ENCODE data around the gene RANBP2. TPM values are rescaled to one million over a fixed set of nuclear protein-coding genes. Genes with fewer than 3 reads are reported as not detected.
A peak's percentile ranks its signal among the peaks of the same experiment; 100 is the strongest.
"Not testable (repeated sequence)": the region's sequence is repeated elsewhere in the genome, so short reads cannot be mapped to it uniquely, and the experiment has no call there.

The RANBP2 gene
- total and polyA plus RNA-seq, 9 donors: 18.9 to 45.8 (median 34.1) TPM

GRCh38 chr2:108767859-108768258 is 48.6 kb downstream of the RANBP2 start:
- H3K4me1 ChIP-seq (ENCODE audit: control insufficient read depth, insufficient read depth, low read length); H3K4me3 ChIP-seq (ENCODE audit: low read length); H3K9me3 ChIP-seq (replicated peaks; ENCODE audit: control insufficient read depth, low read depth, low read length); H3K27ac ChIP-seq (ENCODE audit: low read length); H3K27me3 ChIP-seq (ENCODE audit: control insufficient read depth, insufficient read depth, low read length); DNase-seq: not testable (repeated sequence)
- WGBS (ENCODE audit: insufficient coverage): 100% methylated on average over 1 of the region's 2 CpGs
- peaks cover 28% of the 10 kb centered on the region for H3K36me3 ChIP-seq (ENCODE audit: control insufficient read depth, insufficient read depth, low read length)

DNA sequence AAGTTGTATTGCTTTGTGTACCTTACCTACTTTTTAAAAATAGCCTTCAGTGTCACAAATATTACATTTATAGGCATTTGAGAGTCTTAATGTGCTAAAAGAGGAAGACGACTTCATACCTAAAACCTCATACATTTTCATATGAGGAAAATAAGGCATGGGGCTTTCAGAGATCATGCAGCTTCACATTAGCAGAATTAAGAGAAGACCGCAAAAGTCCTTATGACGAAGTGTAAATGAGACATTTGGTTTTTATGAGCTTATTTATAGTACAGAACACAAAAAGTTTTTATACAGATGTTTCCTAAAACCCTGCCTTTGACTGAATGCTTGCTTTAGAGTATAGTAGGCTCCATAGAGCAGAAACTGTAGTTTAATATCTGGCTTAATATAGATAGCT is 57.2 kb downstream of the RANBP2 start:
- no CpG with 5 or more reads among the region's 3 CpGs for WGBS (ENCODE audit: insufficient coverage)
- no peaks in the 10 kb centered on the region for H3K9me3 ChIP-seq (replicated peaks; ENCODE audit: control insufficient read depth, low read depth, low read length)
- no peak overlapping the region for H3K27ac ChIP-seq (ENCODE audit: low read length)
- no peaks in the 10 kb centered on the region for H3K4me1 ChIP-seq (ENCODE audit: control insufficient read depth, insufficient read depth, low read length)
- H3K36me3 ChIP-seq (ENCODE audit: control insufficient read depth, insufficient read depth, low read length): peaks cover 9% of the 10 kb centered on the region
- DNase-seq: no peak
- H3K4me3 ChIP-seq (ENCODE audit: low read length): no peak overlapping the region
- no peaks in the 10 kb centered on the region for H3K27me3 ChIP-seq (ENCODE audit: control insufficient read depth, insufficient read depth, low read length)

GRCh38 chr2:108778857-108779256 is 59.6 kb downstream of the RANBP2 start:
- Histone ChIP-seq H3K27me3 (ENCODE audit: control insufficient read depth, insufficient read depth, low read length) (no peaks in the 10 kb centered on the region), H3K36me3 (ENCODE audit: control insufficient read depth, insufficient read depth, low read length) (peaks cover 18% of the 10 kb centered on the region), H3K4me1 (ENCODE audit: control insufficient read depth, insufficient read depth, low read length) (no peaks in the 10 kb centered on the region), H3K4me3 (ENCODE audit: low read length) (no peak overlapping the region), H3K27ac (ENCODE audit: low read length) (no peak overlapping the region), H3K9me3 (replicated peaks; ENCODE audit: control insufficient read depth, low read depth, low read length) (no peaks in the 10 kb centered on the region)
- WGBS (ENCODE audit: insufficient coverage): 95% methylated on average over 2 of the region's 2 CpGs
- DNase-seq: no peak

DNA sequence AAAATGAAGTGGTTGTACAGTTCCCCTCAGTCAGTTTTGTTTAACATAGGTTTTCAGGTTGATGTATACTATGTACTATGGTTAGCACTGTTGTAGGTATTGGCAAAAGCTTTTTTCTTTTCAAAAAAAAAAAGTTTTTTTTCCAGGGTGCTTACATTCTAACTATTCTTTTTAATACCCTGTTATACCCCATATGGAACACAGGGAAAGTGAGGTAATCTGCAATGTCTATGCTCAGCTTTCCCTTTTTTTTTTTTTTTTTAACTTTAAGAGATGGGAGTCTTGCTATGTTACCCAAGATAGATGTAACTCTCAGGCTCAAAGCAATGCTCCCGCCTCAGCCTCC is 66.7 kb downstream of the RANBP2 start:
- DNase-seq: no peak
- Histone ChIP-seq H3K36me3 (ENCODE audit: control insufficient read depth, insufficient read depth, low read length) (peaks cover 10% of the 10 kb centered on the region), H3K4me3 (ENCODE audit: low read length) (peak overlapping the region; percentile 79), H3K4me1 (ENCODE audit: control insufficient read depth, insufficient read depth, low read length) (no peaks in the 10 kb centered on the region), H3K27ac (ENCODE audit: low read length) (peak overlapping the region; percentile 88), H3K27me3 (ENCODE audit: control insufficient read depth, insufficient read depth, low read length) (no peaks in the 10 kb centered on the region), H3K9me3 (replicated peaks; ENCODE audit: control insufficient read depth, low read depth, low read length) (no peaks in the 10 kb centered on the region)
- WGBS (ENCODE audit: insufficient coverage): 0% methylated on average over 1 of the region's 1 CpG

- Histone ChIP-seq H3K9me3 (replicated peaks; ENCODE audit: control insufficient read depth, low read depth, low read length) (no peaks in the 10 kb centered on the region), H3K27ac (ENCODE audit: low read length) (peak within 1 kb of the TSS; percentile 88), H3K36me3 (ENCODE audit: control insufficient read depth, insufficient read depth, low read length) (peaks cover 10% of the 10 kb centered on the region), H3K4me3 (ENCODE audit: low read length) (peak within 1 kb of the TSS; percentile 79), H3K27me3 (ENCODE audit: control insufficient read depth, insufficient read depth, low read length) (no peaks in the 10 kb centered on the region), H3K4me1 (ENCODE audit: control insufficient read depth, insufficient read depth, low read length) (no peaks in the 10 kb centered on the region)
- DNase-seq: peak; percentile 92
- under 1% methylated on average over 76 of the region's 78 CpGs for WGBS (ENCODE audit: insufficient coverage)
Measured at GRCh38 chr2:108786354-108787215, 67.3 kb downstream of the RANBP2 start, which contains the start of gene CCDC138. TSS of gene CCDC138 (plus strand) at chr2:108786771. CDS start at chr2:108786823, 52 bp downstream.

DNA sequence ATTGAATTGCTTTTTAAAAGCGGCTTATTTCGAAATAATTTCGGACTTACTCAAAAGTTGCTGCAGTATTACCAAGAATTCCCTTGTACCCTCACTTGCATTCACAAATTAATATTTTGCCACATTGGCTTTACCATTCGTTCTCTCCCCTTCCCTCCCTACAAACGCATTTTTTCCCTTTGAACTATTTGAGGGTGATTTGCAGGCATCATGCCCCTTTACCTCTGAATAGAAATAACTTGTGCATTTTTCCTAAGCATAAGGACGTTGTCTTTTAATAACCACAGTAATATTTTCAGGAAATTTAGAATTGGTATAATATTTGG is 67.9 kb downstream of the RANBP2 start:
- no peak for DNase-seq
- Histone ChIP-seq H3K4me1 (ENCODE audit: control insufficient read depth, insufficient read depth, low read length) (no peaks in the 10 kb centered on the region), H3K4me3 (ENCODE audit: low read length) (peak overlapping the region; percentile 79), H3K27ac (ENCODE audit: low read length) (peak overlapping the region; percentile 16), H3K27me3 (ENCODE audit: control insufficient read depth, insufficient read depth, low read length) (no peaks in the 10 kb centered on the region), H3K9me3 (replicated peaks; ENCODE audit: control insufficient read depth, low read depth, low read length) (no peaks in the 10 kb centered on the region), H3K36me3 (ENCODE audit: control insufficient read depth, insufficient read depth, low read length) (peaks cover 13% of the 10 kb centered on the region)
- 0% methylated on average over 3 of the region's 6 CpGs for WGBS (ENCODE audit: insufficient coverage)

DNA sequence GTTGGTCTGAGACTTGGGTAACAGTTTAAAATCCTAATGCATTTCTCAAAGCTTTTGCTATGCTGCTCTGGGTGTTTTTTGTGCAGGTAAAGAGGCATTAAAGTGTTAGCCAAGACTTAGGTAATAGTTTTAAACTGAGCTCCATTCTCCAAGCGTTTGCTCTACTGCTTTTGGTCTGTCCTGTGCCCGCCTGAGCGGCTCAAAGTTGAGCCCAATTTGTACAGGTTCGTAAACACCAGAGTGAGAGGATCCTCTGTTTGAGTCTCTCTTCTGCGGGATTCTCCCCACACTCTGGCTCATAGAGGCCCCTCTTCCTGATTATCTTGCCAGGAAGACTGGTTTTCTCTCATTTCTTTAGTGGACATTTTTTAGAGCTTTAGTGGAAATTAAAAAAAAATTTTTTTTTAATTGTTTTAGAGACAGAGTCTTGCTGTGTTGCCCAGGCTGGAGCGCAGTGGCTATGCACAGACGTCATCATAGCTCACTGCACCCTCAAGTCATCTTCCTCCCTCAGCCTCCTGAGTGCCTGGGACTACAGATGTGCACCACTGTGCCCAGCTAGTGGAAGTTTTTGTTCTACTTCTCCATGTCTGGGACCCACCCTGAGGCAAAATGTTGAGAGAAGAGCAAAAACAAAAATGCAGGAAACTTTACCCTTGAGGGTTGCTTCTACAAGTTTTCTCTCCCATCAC is 83.9 kb downstream of the RANBP2 start:
- Histone ChIP-seq H3K36me3 (ENCODE audit: control insufficient read depth, insufficient read depth, low read length) (peaks cover 3% of the 10 kb centered on the region), H3K27me3 (ENCODE audit: control insufficient read depth, insufficient read depth, low read length) (no peaks in the 10 kb centered on the region), H3K4me1 (ENCODE audit: control insufficient read depth, insufficient read depth, low read length) (no peaks in the 10 kb centered on the region), H3K27ac (ENCODE audit: low read length) (no peak overlapping the region), H3K4me3 (ENCODE audit: low read length) (no peak overlapping the region), H3K9me3 (replicated peaks; ENCODE audit: control insufficient read depth, low read depth, low read length) (no peaks in the 10 kb centered on the region)
- 92% methylated on average over 5 of the region's 7 CpGs for WGBS (ENCODE audit: insufficient coverage)
- DNase-seq: no peak

- Histone ChIP-seq H3K36me3 (ENCODE audit: control insufficient read depth, insufficient read depth, low read length) (peaks cover 5% of the 10 kb centered on the region), H3K4me3 (ENCODE audit: low read length) (no peak overlapping the region), H3K9me3 (replicated peaks; ENCODE audit: control insufficient read depth, low read depth, low read length) (peaks cover 7% of the 10 kb centered on the region), H3K27ac (ENCODE audit: low read length) (no peak overlapping the region), H3K4me1 (ENCODE audit: control insufficient read depth, insufficient read depth, low read length) (no peaks in the 10 kb centered on the region), H3K27me3 (ENCODE audit: control insufficient read depth, insufficient read depth, low read length) (no peaks in the 10 kb centered on the region)
- no peak for DNase-seq
- no CpG with 5 or more reads among the region's 1 CpG for WGBS (ENCODE audit: insufficient coverage)
Measured at GRCh38 chr2:108805032-108805431, 85.8 kb downstream of the RANBP2 start.

DNA sequence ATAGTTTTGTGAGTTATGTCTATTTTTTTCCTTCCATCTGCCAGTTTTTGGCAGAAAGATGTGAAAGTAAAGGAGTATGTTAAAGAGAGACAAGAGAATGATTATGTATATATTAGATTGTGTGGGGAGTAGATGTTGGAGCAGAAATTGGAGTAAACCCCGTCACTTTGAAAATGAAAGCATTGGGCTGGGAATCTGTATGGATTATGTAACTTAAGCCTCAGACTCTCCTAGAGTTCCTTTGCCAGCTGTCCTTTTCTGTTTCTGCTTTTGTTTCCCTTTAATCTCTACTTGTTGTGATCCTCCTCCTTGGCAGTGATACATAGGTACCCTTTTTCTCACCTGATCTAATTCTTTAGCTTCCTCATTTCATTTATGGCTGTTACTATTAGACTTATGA is 86.5 kb downstream of the RANBP2 start:
- no CpG with 5 or more reads among the region's 1 CpG for WGBS (ENCODE audit: insufficient coverage)
- Histone ChIP-seq H3K36me3 (ENCODE audit: control insufficient read depth, insufficient read depth, low read length) (peaks cover 5% of the 10 kb centered on the region), H3K27ac (ENCODE audit: low read length) (no peak overlapping the region), H3K4me3 (ENCODE audit: low read length) (no peak overlapping the region), H3K27me3 (ENCODE audit: control insufficient read depth, insufficient read depth, low read length) (no peaks in the 10 kb centered on the region), H3K9me3 (replicated peaks; ENCODE audit: control insufficient read depth, low read depth, low read length) (peaks cover 7% of the 10 kb centered on the region), H3K4me1 (ENCODE audit: control insufficient read depth, insufficient read depth, low read length) (no peaks in the 10 kb centered on the region)
- no peak for DNase-seq

DNA sequence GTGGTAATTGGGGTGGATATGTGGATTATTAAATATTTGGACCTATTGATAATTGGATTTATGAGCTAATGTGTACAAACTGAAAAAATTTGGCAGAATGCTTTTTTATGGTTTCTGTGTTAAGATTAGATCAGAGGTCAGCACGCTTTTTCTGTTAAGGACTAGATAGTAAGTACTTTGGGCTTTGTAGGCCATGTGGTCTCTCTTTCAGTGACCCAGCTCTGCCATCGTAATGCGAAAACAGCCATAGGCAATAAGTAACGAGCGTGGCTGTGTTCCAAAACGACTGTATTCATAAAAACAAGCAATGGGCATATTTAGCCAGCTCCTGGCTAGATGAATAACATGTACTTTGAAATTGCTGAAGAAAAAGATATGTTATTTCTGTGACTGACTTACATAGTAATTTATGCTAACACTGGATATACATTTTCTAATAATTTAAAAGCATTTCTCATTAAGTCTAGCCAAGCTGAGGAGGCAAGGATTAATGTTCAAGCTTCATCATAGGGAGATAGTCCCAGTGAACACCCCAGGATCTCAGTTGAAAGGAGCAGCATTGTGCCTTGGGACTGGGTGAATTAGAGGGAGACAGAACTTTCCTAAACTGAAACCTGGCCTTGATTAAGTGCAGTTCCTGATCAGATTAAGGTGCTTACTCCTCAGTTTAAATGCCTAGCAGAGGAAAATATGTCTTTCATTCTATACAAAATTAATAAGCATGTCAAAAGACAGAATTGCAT is 87.3 kb downstream of the RANBP2 start:
- Histone ChIP-seq H3K36me3 (ENCODE audit: control insufficient read depth, insufficient read depth, low read length) (peaks cover 5% of the 10 kb centered on the region), H3K4me3 (ENCODE audit: low read length) (no peak overlapping the region), H3K27ac (ENCODE audit: low read length) (no peak overlapping the region), H3K27me3 (ENCODE audit: control insufficient read depth, insufficient read depth, low read length) (no peaks in the 10 kb centered on the region), H3K4me1 (ENCODE audit: control insufficient read depth, insufficient read depth, low read length) (no peaks in the 10 kb centered on the region), H3K9me3 (replicated peaks; ENCODE audit: control insufficient read depth, low read depth, low read length) (peaks cover 7% of the 10 kb centered on the region)
- DNase-seq: no peak
- 94% methylated on average over 3 of the region's 6 CpGs for WGBS (ENCODE audit: insufficient coverage)

Data from muscle of leg (tissue), 11 donors.